NCI-H1694 treated with DMSO at 0.1 percent for 48 hours (cell line): ENCODE results near the gene SPOCK1.
"Not testable (repeated sequence)": the region's sequence is repeated elsewhere in the genome, so short reads cannot be mapped to it uniquely, and the experiment has no call there.

ENCODE experiments used
- DNase-seq: peaks from one replicate; lab custom pipeline; 2025; lab: John Stamatoyannopoulos, UW

SPOCK1 gene

DNA sequence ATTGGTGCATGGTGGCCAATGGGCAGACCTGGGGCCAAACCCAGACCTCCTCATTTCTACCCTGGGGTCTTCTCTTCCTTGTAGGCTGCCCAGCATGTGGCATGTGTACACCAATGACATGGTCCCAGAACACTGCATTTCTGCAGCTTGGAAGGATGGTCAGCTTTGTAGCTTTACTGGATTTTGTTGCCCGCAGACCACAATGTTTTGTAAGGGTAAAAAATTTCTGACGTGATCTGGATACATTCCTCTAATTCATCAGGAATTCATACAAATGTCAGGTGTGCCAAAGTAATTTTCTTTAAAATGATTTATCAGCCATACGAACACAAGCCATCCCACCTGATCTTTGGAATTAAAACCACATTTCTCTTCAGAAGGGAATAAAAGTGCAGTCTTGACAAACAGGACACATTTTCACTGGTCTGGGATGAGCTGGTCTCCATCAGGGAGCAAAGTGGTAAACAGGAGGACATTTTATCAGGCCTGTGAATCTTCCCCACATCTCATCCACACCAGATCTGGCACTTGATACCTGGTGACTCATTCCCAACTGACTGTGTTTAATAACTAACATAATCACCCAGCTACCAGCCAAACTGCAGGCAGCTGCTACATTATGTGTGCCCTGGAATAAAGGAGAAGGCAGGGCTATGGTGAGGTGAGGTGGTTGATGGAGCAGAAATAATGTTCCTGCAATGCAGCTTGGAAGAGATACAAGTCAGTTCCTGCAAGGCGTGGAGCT lies 103.9 kb downstream of the SPOCK1 start:
- DNase-seq = peak; percentile 52

DNA sequence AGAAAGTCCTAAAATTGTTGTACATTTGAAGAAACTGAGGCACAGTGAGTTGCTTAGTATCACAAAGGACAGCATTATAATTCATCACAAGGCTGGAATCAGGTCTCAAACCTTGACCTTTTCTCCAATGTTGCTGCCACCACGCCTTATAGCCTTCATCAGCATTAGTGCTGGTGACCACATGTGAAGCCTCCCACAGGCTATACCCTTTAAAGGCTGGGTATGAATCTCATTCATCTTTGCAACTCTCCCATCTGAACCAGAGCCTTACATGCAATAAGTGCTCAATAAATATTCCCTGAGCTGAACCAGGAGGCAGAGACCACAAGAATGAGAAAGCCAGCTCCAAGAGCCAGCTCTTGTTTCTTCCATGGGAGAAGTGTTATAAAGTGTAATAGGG lies 104.7 kb downstream of the SPOCK1 start:
- DNase-seq = no peak

DNA sequence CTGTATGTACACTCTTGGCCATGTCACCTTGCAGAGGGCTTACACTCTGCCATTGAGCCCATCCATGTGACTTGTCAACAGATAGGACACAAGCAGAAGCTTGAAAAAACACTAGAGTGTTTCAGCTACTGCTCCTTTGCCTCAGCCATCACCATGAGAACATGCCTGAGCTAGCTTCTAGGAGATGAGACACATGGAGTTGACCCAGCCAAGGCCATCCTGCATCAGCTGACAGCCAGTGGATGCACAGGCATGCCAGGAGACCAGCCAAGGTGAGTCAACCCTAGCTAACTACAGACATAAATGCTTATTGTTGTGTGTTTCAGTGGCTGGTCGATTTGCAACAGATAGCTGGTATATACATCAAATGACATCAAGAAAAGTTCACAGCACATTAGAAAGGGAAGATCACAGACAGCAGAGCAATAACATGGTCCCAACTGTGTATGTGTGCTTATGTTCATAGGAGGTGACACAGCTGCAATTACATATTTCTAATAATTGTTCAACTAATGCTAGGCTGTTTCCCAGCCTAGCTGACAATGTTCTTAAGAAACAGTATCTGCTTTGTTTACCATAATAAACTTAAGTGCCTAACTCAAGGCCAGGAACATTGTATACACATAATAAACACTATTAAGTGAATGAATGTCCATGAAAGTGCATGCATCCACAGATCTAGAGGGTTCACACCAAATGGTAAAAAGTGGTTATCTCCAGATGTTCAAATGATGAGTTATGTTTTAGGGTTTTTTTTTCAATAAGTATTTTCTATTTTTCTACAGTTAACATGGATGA lies 105.7 kb downstream of the SPOCK1 start:
- DNase-seq = no peak

DNA sequence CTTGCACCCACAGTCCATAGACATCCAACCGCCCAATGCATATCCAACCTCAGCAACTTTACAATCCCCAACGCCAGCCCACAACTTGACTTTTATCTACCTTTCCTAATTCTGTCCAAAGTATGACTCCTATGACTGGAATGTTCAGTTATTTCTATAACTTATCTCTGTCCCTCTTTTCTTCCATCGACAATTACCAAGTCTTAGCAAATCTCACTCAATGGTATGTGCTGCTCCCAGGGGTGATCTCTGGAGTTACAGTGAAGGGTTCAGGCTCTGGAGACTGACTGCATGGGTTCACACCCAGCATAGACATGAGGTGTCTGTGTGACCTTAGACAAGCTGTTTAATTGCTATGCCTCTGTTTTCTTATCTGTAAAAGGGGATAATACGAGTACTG lies 106.9 kb downstream of the SPOCK1 start:
- no peak for DNase-seq

DNA sequence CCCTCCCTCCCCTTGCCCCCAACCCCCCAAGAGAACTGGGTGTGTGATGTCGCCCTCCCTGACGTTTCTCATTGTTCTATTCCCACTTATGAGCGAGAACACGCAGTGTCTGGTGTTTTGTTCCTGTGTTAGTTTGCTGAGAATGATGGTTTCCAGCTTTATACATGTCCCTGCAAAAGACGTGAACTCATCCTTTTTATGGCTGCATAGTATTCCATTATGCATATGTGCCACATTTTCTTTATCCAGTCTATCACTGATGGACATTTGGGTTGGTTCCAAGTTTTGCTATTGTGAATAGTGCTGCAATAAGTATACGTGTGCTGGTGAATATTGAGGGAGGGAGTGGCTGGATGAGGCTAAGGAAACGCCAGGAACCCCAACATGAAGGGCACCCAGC lies 108.1 kb downstream of the SPOCK1 start:
- not testable (repeated sequence) for DNase-seq

DNA sequence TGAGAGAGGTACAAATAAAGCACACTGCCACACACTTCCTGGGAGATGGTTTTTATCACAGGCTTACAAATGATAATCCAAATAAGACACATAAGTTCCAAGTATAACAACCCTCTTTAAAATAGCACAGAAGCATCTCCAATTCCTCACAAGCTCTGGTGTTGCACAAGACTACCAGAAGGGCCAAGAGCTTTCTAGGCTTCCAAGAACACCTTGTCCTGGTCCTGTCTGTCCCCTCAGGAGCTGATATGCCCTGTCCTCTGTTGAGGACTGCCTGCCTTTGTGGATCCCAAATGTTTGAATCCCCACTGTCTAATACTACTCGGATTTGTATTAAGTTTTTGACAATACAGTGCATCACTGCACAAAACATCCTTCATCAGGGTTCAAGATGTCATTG lies 110.1 kb downstream of the SPOCK1 start:
- DNase-seq = no peak

DNA sequence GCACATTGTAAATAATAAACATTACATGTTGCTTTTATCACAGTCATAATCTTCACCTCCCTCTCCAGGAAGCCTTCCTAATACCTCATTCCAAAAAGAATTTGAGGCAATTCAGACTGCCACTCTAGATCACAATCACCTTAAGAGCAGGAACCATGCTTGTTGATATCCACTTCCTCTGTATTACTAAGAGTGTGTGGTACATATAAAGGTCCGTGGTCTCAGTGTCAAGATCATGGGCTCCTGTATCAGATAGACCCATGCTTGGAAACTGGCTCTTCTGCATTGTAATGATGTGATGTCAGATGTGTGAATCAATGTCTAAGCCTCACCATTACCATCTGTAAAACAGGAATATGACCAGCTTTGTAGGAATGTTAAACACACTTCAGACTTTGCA lies 114.1 kb downstream of the SPOCK1 start:
- no peak for DNase-seq

DNA sequence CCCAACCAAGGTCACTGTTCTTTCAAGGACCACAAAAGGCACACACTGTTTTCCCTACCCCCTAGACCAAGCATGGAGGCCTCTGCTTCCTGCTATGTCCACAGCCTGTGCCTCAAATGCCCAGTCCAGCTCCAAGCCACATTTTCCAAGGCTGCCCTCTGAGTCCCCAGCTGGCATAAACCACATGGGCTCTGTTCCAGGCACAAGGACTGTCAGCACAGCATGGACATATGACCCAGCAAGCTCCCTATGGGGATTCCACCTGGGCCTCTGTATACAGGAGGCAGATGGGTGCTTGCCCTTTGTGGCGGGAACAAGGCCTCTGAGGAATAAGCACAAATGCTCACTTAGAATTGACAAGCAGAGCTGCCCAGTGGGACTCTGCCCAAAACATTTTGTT lies 115.2 kb downstream of the SPOCK1 start:
- DNase-seq = no peak

DNA sequence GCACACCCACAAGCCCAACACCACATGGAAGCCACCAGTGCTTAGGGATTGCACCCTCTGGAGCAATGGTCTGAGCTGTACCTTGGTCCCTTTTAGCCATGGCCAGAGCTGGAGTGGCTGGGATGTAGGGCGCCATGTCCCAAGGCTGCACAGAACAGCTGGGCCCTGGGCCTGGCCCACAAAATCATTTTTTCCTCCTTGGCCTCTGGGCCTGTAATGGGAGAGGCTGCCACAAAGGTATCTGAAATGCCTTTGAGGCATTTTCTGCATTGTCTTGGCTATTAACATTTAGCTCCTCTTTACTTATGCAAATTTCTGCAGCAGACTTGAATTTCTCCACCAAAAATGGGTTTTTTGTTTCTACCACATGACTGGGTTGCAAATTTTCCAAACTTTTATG lies 117.6 kb downstream of the SPOCK1 start:
- no peak for DNase-seq

DNA sequence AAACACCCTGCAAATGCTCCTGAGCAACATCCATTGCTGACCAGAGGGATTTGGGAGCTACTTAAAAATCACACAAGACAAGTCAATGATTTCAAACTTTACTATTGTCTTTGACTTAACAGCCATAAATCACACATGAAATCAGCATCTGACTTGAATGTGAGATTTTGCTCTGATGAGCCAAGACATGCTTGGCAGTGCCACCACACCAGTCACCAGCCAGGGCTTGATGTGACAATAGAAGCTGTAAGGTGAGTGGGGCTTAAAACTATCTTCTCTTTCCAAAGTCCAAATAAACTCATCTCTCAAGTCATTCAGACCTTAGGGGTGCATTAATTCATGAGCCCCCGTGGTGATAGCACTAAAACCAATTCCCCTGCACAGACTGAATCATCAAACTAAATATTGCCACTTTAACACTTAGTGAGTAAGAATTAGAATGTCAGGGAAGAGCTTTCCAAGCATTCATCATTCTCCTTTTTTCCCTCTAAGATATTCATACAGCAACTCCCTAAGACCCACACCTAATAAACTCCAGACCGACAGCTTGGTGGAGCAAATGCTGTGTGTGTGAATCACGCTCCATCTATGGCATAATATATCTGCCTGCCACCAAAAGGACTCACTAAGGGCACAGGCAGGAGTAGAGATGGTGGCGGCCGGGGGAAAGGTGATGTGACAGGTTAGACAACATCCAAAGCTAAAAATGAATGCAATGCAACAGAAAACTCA lies 119.4 kb downstream of the SPOCK1 start:
- no peak for DNase-seq

DNA sequence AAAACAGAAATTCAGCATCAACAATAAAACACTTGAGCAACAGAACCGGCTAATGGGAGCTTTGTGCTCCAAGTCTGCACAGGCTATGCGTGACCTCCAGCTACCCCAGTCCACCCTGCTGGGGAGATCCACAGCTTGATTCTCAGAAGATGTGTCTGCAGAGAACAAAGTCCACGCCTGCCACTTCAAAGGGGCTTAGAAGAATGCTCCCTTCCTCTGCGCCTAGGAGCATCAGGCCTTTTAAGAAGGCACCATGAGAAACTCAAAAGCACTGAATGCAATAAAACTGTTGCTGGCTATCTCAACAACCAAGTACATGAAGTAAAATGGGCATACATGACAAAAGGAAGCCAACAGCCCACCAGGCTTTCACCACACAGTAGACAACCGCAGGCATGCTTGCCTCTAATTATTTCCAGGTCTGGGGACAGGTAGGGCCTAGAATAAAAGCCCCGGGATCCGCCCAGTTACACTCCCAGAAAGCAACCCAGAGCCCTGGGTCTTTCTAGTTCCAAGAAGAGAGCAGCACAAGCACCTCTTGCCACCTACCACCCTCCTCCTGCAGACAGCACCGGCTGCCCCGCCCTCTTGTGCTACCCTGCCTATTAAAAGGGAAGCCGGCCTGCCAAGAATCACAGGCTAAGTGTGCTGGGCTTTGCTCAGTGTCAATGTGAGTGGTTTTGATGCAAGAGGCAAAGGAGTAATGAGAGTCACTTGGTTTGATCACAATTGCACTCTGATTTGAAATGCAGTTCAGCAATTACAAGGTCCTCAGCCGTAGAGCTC lies 123.2 kb downstream of the SPOCK1 start:
- DNase-seq = no peak

DNA sequence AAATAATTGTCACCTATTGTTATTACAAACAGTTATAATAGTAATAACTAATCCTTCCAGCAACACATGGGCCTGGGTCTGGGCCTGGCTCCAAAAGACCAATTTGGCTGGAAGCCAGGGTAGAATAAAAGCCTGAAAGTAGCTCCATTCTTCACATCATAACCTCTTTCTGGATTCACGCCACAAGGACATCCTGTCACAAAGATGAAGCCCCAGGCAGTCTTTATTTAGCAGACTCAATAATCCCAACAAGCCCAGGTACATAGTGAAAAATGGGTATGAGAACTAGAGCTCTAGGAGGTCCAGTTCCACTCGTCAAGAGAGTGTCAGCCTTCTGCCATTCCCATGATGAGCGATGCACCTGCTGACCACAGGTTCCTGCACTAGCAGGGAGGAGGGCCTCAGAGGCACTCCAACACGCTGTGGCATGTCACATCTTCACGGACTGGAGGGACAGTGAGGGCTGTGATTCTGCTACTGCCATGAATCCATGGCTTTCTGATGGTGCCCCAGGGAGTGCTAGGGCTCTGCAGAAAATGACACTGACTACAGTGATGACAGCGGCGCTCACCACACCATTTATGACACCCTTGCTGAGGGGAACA lies 124.9 kb downstream of the SPOCK1 start:
- peak; percentile 17 for DNase-seq

DNA sequence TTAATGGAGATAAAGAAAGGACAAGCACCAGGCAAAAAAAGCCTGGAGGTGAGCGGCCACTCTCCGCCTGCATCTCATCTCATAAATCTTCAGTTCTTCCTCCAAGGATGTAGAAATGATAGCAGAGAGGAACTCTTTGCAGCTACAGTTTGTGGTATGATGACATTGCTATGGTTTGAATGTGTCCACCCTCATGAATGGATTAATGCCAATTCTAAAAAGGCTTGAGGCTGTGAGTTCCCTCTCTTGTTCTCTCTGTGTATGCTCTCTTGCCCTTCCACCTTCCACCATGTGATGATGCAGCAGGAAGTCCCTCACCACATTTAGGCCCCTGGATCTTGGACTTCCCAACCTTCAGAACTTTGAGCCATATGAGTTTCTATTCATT lies 126.4 kb downstream of the SPOCK1 start:
- no peak for DNase-seq

DNA sequence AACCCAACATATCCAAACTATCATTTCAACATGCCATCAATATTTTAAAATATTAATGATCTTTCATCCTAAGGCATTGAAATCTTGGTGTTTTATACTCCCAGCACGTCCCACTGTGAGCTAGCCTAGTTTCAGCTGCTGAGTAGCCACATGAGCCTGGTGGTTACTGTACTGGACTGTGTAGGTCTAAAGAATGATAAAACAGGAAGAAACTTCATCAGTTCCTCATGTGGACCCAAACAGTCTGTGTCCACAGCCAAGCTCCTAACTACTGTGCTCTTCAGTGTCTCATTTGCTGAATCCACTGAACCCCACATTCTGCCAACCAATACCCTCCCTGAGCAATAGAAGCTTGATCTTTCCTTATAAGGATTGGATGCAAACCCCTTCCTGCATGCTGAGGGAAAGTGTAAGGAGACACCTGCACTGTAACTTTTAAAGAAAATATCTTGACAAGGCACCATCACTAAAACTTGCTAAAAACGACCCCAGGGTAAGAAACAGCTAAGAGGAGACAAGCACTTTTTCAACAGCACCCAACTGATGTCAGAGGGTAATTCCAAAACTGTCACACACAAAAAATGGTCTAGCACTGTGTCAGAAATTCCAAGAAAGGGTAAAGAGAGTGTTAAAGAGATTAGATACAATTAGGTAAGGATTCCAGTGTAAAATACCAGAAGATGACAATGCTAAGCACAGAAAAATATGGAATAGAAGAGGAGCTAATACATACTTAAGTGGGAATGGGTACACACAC lies 126.9 kb downstream of the SPOCK1 start:
- DNase-seq = no peak

DNA sequence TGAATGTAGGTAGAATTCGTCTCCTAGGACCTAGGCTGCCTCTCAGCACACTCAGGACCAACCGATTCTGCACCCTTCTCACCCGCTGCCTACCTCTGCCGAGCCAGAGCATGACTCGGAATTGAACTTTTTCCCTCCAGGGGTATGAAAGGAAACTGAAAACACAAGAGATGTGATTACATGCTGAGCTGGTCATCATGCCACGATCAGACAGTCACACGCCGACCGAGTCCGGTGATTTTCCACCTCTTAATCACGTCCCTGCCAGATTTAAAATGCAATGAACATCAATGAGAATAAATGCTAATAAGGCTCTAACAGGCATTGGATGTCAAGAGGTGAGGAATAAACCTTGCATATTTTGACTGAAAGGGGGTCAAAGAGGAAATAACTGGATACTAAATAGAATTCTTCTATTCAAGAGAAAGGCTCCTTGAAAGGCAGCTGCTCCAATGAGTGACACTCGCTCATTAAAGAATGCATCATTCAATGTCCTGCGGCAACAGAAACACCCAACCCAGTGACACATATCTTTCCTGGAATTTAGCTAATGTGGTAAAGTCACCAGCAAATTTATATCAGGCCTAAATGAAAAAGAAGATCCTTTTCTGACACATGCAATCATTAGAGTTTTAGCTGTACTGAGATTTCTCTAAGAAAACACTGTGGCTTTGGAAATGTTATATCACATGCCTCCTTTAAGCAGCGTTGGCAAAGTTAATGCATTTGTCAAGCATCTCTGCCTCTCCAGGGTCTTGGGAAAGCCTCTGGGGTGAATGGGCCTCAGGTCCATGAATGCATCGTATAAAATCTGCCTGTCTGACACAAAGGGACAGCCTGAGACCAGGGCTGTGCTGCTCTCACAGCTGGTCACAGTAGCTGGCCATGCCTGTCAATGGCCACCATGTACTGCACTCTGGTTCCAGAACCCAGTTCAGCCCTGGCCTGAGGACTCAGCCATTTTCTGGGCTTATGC lies 128.7 kb downstream of the SPOCK1 start:
- DNase-seq = no peak

DNA sequence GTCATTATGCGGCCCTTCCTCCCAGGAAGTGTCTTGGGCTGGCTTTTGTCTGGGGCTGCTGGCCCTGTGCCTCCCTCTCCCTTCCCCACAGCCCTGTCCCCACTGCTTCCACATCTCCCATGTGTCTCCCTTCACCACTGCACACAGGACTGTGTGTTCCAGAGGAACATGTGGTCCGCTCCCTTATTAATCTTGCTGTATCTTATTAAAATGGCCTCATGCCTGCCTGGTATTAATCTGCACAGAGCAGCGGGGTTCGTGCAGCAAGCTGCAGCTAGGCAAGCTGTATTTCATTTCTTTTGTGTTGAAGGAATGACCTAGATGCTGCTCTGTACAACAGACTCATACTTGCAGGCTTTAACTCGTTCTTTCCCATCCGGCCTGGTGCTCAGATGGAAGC lies 130.5 kb downstream of the SPOCK1 start:
- no peak for DNase-seq

DNA sequence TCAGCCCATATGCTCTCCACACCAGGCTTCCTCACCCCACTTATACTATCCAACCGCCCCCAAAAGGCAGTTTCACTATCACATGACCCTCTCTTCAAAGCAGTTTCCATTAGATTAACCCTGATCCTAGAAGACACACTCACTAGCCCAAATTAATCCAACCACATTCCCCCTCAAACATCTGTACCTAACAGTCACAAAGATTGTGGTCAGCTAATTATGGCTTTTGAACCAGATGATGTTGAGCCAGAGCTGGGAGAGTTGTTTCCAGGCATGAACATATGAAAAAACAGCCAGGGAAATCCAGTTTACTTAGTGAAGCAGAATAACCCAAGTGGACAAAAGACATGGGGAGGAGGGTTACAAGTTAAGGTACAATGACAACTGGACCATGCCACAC lies 131.2 kb downstream of the SPOCK1 start:
- DNase-seq = no peak

DNA sequence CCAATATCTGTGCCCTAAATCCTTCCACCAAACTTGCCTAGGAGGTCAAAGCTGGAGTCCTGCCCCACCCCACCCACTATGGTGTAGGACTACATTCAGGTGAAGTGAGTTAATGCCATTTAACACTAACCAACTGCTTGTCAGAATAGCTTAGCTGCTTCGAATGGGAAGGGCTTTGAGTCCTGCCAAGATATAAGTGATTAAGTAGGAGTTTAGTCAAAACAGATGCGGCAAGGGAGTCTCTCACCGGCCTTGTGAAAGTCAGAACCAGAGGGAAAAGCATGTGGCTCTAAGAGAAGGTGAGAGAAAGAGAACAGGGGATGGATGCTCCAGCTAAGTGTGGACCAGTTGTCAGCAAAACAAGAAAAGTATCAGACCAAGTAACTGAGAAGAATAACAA lies 132.6 kb downstream of the SPOCK1 start:
- no peak for DNase-seq

DNA sequence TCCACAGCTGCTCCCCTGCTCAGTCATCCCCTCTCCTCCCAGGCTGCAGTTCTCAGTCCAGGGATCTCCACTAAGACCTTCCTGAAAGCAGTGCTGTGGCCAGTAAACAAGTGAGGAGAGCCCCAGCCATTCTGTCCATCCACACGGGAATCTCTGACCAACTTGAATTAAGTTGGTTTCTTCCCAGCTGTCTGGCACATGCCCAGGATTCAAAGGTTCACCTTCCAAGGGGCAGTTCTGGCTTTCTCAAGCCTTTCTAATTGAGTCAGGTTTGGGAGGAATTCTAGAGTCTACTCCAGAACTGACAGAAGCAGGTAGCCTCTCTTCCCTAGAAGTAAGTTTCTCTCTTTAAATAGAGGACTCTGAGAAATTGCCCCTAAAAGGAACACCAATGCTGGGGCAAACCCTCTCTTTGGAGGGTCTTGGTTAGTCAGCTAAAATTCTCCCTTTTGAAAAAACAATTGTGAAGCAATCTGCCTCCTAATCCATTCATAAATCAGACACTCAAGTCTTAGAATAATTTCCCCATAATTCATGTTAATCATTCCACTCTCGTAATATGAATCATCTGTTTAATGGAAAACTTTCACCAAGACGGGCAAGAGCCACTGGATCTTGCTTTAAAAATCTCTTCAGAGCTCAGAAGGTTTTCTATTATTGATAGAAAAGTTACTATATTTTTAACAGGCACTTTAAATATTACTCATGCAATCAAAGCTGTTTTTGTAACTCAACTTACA lies 133.8 kb downstream of the SPOCK1 start:
- DNase-seq = no peak
